ENCODE measurements around the gene ADCY9.
"Not testable (repeated sequence)": the region's sequence is repeated elsewhere in the genome, so short reads cannot be mapped to it uniquely, and the experiment has no call there.

ADCY9 gene

DNA sequence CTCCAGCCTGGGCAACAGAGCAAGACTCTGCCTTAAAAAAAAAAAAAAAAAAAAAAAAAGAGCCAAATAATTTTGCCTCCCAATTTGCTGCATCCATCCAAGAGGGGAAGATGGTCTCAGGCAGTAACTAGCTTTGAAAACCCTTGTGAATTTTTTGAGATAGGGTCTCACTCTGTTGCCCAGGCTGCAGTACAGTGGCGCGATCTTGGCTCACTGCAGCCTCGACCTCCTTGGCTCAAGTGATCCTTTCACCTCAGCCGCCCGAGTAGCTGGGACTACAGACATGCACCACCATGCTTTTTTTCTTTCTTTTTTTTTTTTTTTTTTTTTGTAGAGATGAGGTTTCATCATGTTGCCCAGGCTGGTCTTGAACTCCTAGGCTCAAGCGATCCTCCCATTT is 70.7 kb downstream of the ADCY9 start:
- in situ Hi-C loops (cut with HindIII; ENCODE audit: low sequenced_read_pairs): not testable (repeated sequence)

GRCh38 chr16:4042581-4042980 is 73.7 kb downstream of the ADCY9 start:
- in situ Hi-C loops (cut with HindIII; ENCODE audit: low sequenced_read_pairs): no loop called here

GRCh38 chr16:4038448-4038847 is 77.8 kb downstream of the ADCY9 start:
- in situ Hi-C loops (cut with HindIII; ENCODE audit: low sequenced_read_pairs): no loop called here

DNA sequence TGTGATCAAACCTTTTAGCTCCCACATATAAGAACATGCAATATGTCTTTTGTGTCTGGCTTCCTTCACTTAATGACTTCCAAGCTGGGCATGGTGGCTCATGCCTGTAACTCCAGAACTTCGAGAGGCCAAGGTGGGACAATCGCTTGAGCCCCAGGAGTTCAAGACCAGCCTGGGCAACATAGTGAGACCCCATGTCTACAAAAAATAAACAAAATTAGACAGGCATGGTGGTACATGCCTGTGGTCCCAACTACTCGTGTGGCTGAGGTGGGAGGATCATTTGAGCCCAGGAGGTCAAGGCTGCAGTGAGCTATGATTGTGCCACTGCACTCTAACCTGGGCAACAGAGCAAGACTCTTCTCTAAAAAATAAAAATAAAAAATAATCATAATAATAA is 79.3 kb downstream of the ADCY9 start:
- in situ Hi-C loops (cut with HindIII; ENCODE audit: low sequenced_read_pairs): not testable (repeated sequence)

GRCh38 chr16:4034963-4035362 is 81.3 kb downstream of the ADCY9 start:
- in situ Hi-C loops (cut with HindIII; ENCODE audit: low sequenced_read_pairs): no loop called here

GRCh38 chr16:4033951-4034350 is 82.3 kb downstream of the ADCY9 start:
- in situ Hi-C loops (cut with HindIII; ENCODE audit: low sequenced_read_pairs): no loop called here

DNA sequence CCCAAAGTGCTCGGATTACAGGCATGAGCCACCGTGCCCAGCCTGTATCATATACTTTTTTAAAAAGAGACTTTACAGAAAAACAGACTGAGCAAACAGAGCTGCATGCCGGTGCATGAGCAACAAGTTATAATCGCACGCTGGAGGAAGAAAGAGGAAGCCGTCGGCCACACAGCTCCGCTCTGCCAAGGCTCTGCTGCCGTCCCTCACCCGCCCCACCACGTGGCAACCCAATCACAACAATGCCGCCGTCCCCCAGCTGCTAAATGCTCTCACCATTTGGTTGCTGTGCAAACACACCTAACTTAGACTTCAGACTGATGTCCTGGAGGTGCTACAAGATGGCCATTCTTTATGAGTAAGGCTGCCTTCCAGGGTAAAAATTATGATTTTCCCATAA is 83.5 kb downstream of the ADCY9 start:
- in situ Hi-C loops (cut with HindIII; ENCODE audit: low sequenced_read_pairs): no loop called here

DNA sequence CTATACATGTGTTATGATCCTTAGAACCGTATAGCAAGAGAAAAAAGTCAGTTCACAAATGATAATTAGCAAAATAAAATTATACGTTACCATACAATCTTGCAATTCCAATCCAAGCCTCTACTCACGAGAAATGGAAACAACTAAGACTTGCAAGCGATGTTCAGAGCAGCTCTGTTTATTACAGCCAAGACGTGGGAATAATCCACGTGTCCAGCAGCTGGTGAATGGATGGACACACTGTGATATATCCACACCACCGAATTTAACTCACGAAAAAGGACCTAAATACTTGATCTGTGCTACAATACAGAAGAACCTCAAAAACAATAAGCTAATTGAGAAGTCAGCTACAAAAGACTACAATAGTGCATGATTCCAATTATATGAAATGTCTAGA is 88.1 kb downstream of the ADCY9 start:
- in situ Hi-C loops (cut with HindIII; ENCODE audit: low sequenced_read_pairs): no loop called here

- in situ Hi-C loops (cut with HindIII; ENCODE audit: low sequenced_read_pairs): no loop called here
These were observed 89.4 kb downstream of the ADCY9 start for GRCh38 chr16:4026854-4027253.

DNA sequence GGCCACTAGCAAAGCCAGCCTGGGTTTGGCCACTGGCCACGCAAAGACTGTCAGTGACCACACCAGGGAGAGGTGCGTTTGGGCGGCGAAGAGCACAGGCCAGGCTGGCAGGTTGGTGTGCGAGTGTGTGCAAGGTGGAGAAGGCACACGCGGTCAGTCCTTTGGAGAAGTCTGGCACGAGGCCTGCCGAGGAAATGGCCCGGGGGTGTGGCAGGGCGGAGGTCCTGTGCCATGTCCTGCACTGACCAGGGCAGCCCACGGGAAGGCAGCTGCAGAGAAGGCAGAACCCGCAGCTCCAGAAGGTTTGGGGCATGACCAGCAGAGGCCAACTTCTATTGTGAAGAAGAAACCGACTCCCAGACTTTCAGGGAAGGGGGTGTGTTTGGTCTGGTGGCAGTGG is 90.8 kb downstream of the ADCY9 start:
- in situ Hi-C loops (cut with HindIII; ENCODE audit: low sequenced_read_pairs): no loop called here

DNA sequence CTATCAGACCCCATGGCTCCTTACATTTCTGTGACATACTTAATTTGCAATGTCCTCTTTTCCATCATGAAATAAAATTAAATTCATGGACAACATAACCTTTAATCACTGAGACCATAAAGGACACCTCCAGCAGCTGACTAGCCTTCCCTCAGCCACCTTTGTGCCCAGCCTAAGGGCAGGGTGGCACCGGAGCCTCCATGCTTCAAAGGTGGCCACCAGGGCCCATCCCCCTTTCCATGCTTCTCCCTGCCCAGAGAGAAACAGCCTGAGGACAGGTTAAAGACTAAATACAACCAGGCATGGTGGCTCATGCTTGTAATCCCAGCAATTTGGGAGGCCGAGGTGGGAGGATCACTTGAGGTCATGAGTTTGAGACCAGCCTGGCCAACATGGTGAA is 94.3 kb downstream of the ADCY9 start:
- in situ Hi-C loops (cut with HindIII; ENCODE audit: low sequenced_read_pairs): no loop called here

DNA sequence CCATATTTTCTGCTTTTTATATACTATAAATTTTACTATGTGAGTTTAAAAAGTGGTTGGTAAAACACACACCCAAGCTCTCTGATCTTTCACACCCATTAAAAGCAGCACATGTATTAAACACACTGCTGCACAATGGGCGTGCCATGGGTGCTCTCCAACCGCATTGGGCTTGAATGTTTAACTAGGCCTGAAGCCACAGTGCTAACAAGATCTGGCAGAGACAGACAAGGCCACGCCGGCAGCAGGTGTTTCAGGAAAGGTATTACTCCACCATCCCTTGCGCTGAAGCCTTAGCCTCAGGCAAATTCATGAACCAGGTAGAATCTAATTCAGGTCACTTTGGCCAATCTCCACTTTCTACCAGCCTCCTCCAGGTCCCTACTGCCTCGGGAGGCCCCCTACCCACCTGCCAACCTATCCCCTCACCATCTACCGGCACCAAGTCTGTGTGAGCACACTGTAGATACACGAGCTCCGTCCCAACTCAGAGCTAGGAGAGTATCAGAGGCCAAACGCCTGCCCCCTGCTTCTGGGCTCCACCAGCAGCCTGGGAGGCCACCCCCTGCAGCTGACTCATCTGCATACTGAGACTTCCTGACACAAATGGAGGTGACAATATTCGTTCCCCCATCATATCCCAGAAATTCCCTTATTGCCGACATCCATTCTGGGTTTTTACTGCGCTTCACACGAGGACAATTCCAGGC is 95.0 kb downstream of the ADCY9 start:
- in situ Hi-C loops (cut with HindIII; ENCODE audit: low sequenced_read_pairs): no loop called here

GRCh38 chr16:4019371-4019791 is 96.9 kb downstream of the ADCY9 start:
- in situ Hi-C loops (cut with HindIII; ENCODE audit: low sequenced_read_pairs): no loop called here

- in situ Hi-C loops (cut with HindIII; ENCODE audit: low sequenced_read_pairs): no loop called here
These were observed 97.9 kb downstream of the ADCY9 start for GRCh38 chr16:4018391-4018790.

GRCh38 chr16:4017807-4018206 is 98.4 kb downstream of the ADCY9 start:
- in situ Hi-C loops (cut with HindIII; ENCODE audit: low sequenced_read_pairs): no loop called here

GRCh38 chr16:4016658-4017057 is 99.6 kb downstream of the ADCY9 start:
- in situ Hi-C loops (cut with HindIII; ENCODE audit: low sequenced_read_pairs): no loop called here

DNA sequence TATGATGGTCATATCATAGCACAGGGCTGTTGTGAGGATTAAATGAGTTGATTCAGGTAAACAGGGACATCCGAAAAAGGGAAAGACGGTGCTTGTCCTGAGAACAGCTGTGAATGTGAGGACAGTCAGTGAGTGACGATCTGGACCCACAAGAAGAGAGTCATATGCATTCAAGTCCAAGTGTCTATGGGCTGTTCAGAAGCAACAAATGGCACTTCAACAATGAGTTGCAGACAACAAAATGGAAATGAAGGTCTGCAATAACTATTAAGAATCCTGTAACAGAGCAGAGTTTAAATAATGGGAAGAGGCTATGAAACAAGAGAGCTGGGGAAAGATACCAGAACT is 100.3 kb downstream of the ADCY9 start:
- in situ Hi-C loops (cut with HindIII; ENCODE audit: low sequenced_read_pairs): no loop called here

DNA sequence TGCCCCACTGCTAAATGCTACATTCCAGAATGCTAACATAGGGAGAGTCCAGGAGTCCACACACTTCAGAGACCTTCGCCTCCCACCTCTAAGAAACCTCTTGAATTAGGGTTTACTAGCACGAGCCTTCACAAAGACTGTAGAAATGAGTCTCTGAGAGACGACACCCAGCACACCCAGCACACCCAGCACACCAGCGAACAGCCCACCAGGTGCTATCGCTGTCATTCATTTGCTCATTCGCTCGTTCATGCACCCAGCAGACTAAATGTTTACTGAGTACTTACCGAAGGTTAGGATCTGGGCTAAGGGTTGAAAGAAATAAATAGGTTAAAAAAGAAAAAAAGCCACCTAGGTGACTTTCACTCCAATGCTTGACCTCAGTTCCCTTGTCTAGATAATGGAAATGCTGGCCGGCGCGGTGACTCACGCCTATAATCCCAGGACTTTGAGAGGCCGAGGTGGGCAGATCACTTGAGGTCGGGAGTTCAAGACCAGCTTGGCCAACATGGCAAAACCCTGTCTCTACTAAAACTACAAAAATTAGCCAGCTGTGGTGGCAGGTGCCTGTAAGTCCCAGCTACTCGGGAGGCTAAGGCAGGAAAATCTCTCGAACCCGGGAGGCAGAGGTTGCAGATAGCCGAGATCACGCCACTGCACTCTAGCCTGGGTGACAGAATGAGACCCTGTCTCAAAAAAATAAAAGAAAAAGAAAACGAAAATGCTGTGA is 100.8 kb downstream of the ADCY9 start:
- in situ Hi-C loops (cut with HindIII; ENCODE audit: low sequenced_read_pairs): no loop called here

GRCh38 chr16:4011940-4012629 is 104.2 kb downstream of the ADCY9 start:
- in situ Hi-C loops (cut with HindIII; ENCODE audit: low sequenced_read_pairs): loop anchor here (5.0 kb wide), 1 partner anchor 45 kb away; no protein-coding TSS in a partner anchor

- in situ Hi-C loops (cut with HindIII; ENCODE audit: low sequenced_read_pairs): loop anchor here (5.0 kb wide), 1 partner anchor 46 kb away; no protein-coding TSS in a partner anchor
These were observed 104.9 kb downstream of the ADCY9 start for GRCh38 chr16:4011225-4011939.
